Lower leg skin (tissue), 3 donors: ENCODE data around the gene MAPT.

Experiments
- CTCF ChIP-seq, 3 donors: fragments of 450-650 bp; IDR thresholded peaks; one replicate each; pipeline ENCODE4 v1.5.1; 2016; ENCODE audit warnings: antibody characterized with exemption in 3 of 3, mild to moderate bottlenecking in 3 of 3, moderate library complexity in 2 of 3
- POLR2A ChIP-seq, 2 donors: fragments of 450-650 bp; IDR thresholded peaks; one replicate each; pipeline ENCODE4 v1.6.1; 2016 to 2017; ENCODE audit warnings: antibody characterized with exemption in 2 of 2, mild to moderate bottlenecking in 1 of 2, moderate library complexity in 1 of 2

GRCh38 chr17:46038414-46038813 is 144.1 kb downstream of the MAPT start:
- TF ChIP-seq CTCF (IDR thresholded peaks at IDR 0.05), result no peak
- no peak for TF ChIP-seq POLR2A (IDR thresholded peaks at IDR 0.05)
